Upper lobe of left lung (tissue), 6 donors: ENCODE data around the gene SEMA5A. TPM values are rescaled to one million over a fixed set of nuclear protein-coding genes. Genes with fewer than 3 reads are reported as not detected.

ENCODE experiments used
- ATAC-seq, 2 donors: fragments of 200-7000 bp; cut with Tn5 transposase; one replicate each; pipeline ENCODE4 v1.9.1; 2022; ENCODE audit warnings: mild to moderate bottlenecking in 2 of 2, moderate library complexity in 2 of 2; ENCODE audit not compliant: low FRiP score in 2 of 2
- DNase-seq, 2 donors: peaks; one replicate each; pipeline ENCODE4 v3.0.0-alpha.2; 2019 to 2020
- H3K27ac ChIP-seq, 4 donors: fragments of 200-600 bp; sonication (generic); one replicate each; pipeline ENCODE4 v1.5.1; 2016 to 2019
- H3K27me3 ChIP-seq, 4 donors: fragments of 200-600 bp; sonication (generic); one replicate each; pipeline ENCODE4 v1.5.1; 2017 to 2019
- H3K36me3 ChIP-seq, 4 donors: fragments of 200-600 bp; sonication (generic); one replicate each; pipeline ENCODE4 v1.5.1; 2016 to 2019
- H3K4me1 ChIP-seq, 4 donors: fragments of 200-600 bp; sonication (generic); one replicate each; pipeline ENCODE4 v1.5.1; 2018 to 2019
- H3K4me3 ChIP-seq, 4 donors: fragments of 200-600 bp; sonication (generic); one replicate each; pipeline ENCODE4 v1.5.1; 2017 to 2019; ENCODE audit warnings: mild to moderate bottlenecking in 2 of 4, moderate library complexity in 1 of 4
- H3K9me3 ChIP-seq, 4 donors: fragments of 200-600 bp; sonication (generic); one replicate each; pipeline ENCODE4 v1.5.1; 2018 to 2019
- CTCF ChIP-seq, 6 experiments: fragments of 450-650 bp in 4 of 6; fragments of 200-600 bp in 2 of 6; sonication (generic) in 2 of 6; IDR thresholded peaks; one replicate each; pipeline ENCODE4 v1.5.1; 2016 to 2019; ENCODE audit warnings: antibody characterized with exemption in 6 of 6
- EP300 ChIP-seq, 4 donors: sonication (generic); formaldehyde crosslinking; IDR thresholded peaks; one replicate each; pipeline ENCODE4 v1.5.1; 2017; ENCODE audit warnings: antibody characterized with exemption in 4 of 4, control low read depth in 2 of 4
- POLR2A ChIP-seq, 4 donors: fragments of 450-650 bp; IDR thresholded peaks; one replicate each; pipeline ENCODE4 v1.5.1; 2016 to 2017; ENCODE audit warnings: antibody characterized with exemption in 4 of 4, mild to moderate bottlenecking in 2 of 4
- POLR2AphosphoS5 ChIP-seq, 2 donors: sonication (generic); formaldehyde crosslinking; IDR thresholded peaks; one replicate each; pipeline ENCODE4 v1.5.1; 2017; ENCODE audit warnings: antibody characterized with exemption in 2 of 2
- WGBS, 2 donors: methylation state at CpG; one replicate each; pipeline ENCODE4 v1.1.5; 2017 to 2018; 5-methylcytosine and 5-hydroxymethylcytosine counted together
- total RNA-seq, 6 donors: library from RNA; depleted of rRNA in 4 of 6; stranded (reverse); fragments of >200 nt in 4 of 6; gene quantifications; one replicate each; pipeline versions ENCODE4 v1.1.0 to v1.2.1, GENCODE V29; 2016 to 2021
- donor health status: DM: no; HTN: no; CAD: no; lungs with moderate emphysema.
- donor health status: DM: no; HTN: yes; CAD: no; lungs with severe emphysema.

The SEMA5A gene
- total RNA-seq, 6 donors from 2014 or later, result 5.2 to 40.5 (median 27.5) TPM

- WGBS, 2 donors, result 73 to 86% methylated on average over 1 of the region's 1 CpG
Measured at GRCh38 chr5:9382522-9382921, 163.4 kb downstream of the SEMA5A start.

GRCh38 chr5:9381464-9381863 is 164.4 kb downstream of the SEMA5A start:
- H3K36me3 ChIP-seq, result no peaks in the 10 kb centered on the region
- H3K27ac ChIP-seq, result no peak overlapping the region
- H3K9me3 ChIP-seq, result no peaks in the 10 kb centered on the region
- TF ChIP-seq POLR2AphosphoS5 (IDR thresholded peaks at IDR 0.05) (no peak), POLR2A (IDR thresholded peaks at IDR 0.05) (no peak), CTCF (IDR thresholded peaks at IDR 0.05) (no peak), EP300 (IDR thresholded peaks at IDR 0.05) (no peak)
- no peak overlapping the region for H3K4me3 ChIP-seq
- DNase-seq (no peak), ATAC-seq (no peak)
- no peaks in the 10 kb centered on the region for H3K27me3 ChIP-seq
- no peaks in the 10 kb centered on the region for H3K4me1 ChIP-seq

More at GRCh38 chr5:9382522-9382921, 163.4 kb downstream of the SEMA5A start:
- Histone ChIP-seq H3K27me3 (no peaks in the 10 kb centered on the region), H3K27ac (no peak overlapping the region), H3K36me3 (no peaks in the 10 kb centered on the region), H3K4me3 (no peak overlapping the region), H3K9me3 (no peaks in the 10 kb centered on the region), H3K4me1 (no peaks in the 10 kb centered on the region)
- TF ChIP-seq CTCF (IDR thresholded peaks at IDR 0.05) (no peak), POLR2AphosphoS5 (IDR thresholded peaks at IDR 0.05) (no peak), EP300 (IDR thresholded peaks at IDR 0.05) (no peak), POLR2A (IDR thresholded peaks at IDR 0.05) (no peak)
- ATAC-seq (no peak), DNase-seq (no peak)

GRCh38 chr5:9380109-9380508 is 165.8 kb downstream of the SEMA5A start:
- ATAC-seq, result peak in 1 of 2 donors; percentile 44
- Histone ChIP-seq H3K9me3 (no peaks in the 10 kb centered on the region), H3K4me3 (no peak overlapping the region), H3K27me3 (no peaks in the 10 kb centered on the region), H3K27ac (no peak overlapping the region), H3K36me3 (no peaks in the 10 kb centered on the region), H3K4me1 (no peaks in the 10 kb centered on the region)
- no peak for TF ChIP-seq EP300 (IDR thresholded peaks at IDR 0.05)
- no peak for TF ChIP-seq CTCF (IDR thresholded peaks at IDR 0.05)
- TF ChIP-seq POLR2AphosphoS5 (IDR thresholded peaks at IDR 0.05), result no peak
- no peak for TF ChIP-seq POLR2A (IDR thresholded peaks at IDR 0.05)
- 79 to 83% methylated on average over 7 of the region's 7 CpGs for WGBS, 2 donors
- DNase-seq, result no peak

- Histone ChIP-seq H3K27ac (no peak overlapping the region), H3K4me1 (no peaks in the 10 kb centered on the region), H3K27me3 (no peaks in the 10 kb centered on the region), H3K9me3 (no peaks in the 10 kb centered on the region), H3K36me3 (no peaks in the 10 kb centered on the region), H3K4me3 (no peak overlapping the region)
- no peak for DNase-seq
- no peak for TF ChIP-seq POLR2A (IDR thresholded peaks at IDR 0.05)
- TF ChIP-seq EP300 (IDR thresholded peaks at IDR 0.05), result no peak
- TF ChIP-seq POLR2AphosphoS5 (IDR thresholded peaks at IDR 0.05), result no peak
- no peak for TF ChIP-seq CTCF (IDR thresholded peaks at IDR 0.05)
- no peak for ATAC-seq
- WGBS, 2 donors, result 78 to 85% methylated on average over 9 of the region's 9 CpGs
Measured at GRCh38 chr5:9376363-9377117, 169.3 kb downstream of the SEMA5A start.

- no peak for ATAC-seq
- TF ChIP-seq EP300 (IDR thresholded peaks at IDR 0.05), result no peak
- no peak for TF ChIP-seq POLR2AphosphoS5 (IDR thresholded peaks at IDR 0.05)
- H3K4me3 ChIP-seq, result no peak overlapping the region
- H3K36me3 ChIP-seq, result no peaks in the 10 kb centered on the region
- no peaks in the 10 kb centered on the region for H3K27me3 ChIP-seq
- 93 to 99% methylated on average over 2 of the region's 2 CpGs for WGBS, 2 donors
- H3K27ac ChIP-seq, result no peak overlapping the region
- no peaks in the 10 kb centered on the region for H3K9me3 ChIP-seq
- H3K4me1 ChIP-seq, result no peaks in the 10 kb centered on the region
- DNase-seq, result no peak
Measured at GRCh38 chr5:9375756-9376155, 170.1 kb downstream of the SEMA5A start.
